ENCODE results near the gene NCAPG2. TPM values are rescaled to one million over a fixed set of nuclear protein-coding genes. Genes with fewer than 3 reads are reported as not detected.
A peak's percentile ranks its signal among the peaks of the same experiment; 100 is the strongest.

NCAPG2 gene
- total and polyA plus RNA-seq, 4 experiments from 2014 or later = 7.2 to 17.9 (median 13.9) TPM

DNA sequence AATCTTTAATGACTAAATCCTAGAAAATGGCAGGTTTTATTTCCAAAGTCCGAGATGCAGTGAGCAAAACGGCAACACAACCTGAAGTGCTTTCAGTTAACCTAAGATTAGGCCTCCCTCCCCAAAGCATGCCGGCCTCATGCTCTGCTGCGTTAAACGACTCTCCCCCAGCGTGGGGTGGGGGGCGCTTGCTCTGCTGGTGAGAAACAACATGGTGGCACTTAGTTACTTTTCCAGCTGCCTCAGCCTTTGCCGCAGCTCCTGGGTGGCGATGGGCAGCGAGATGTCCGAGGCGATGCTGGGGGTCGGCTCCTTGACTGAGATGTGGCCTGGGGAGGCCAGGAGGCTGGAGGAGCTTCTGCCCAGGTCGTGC lies 36.7 kb upstream of the NCAPG2 start:
- H3K9me3 Mint-ChIP-seq = peaks cover 0 to 5% (median 0%) of the 10 kb centered on the region in 8 donors
- ChIA-PET POLR2A (ENCODE audit: partially characterized antibody) (no interaction called here), CTCF (ENCODE audit: partially characterized antibody) (interaction anchor here (0.6 kb wide), 1 partner anchor 12 kb away, joined by 4 read pairs; no protein-coding TSS in a partner anchor)
- H3K4me3 Mint-ChIP-seq = no peak overlapping the region
- Histone ChIP-seq H3K36me3 (ENCODE audit: insufficient read depth, low read length) (peaks cover 72% of the 10 kb centered on the region), H3K9me3 (ENCODE audit: control insufficient read depth in 1 of 2, low read length in 2 of 2) (no peaks in the 10 kb centered on the region), H3K4me3 (ENCODE audit: low read length in 2 of 2) (no peak overlapping the region), H3K27me3 (ENCODE audit: insufficient read depth, low read length) (no peaks in the 10 kb centered on the region), H3K4me1 (ENCODE audit: insufficient read depth, low read length) (no peaks in the 10 kb centered on the region), H3K27ac (ENCODE audit: low read depth, low read length) (no peak overlapping the region)
- H3K27ac Mint-ChIP-seq = no peak overlapping the region
- H3K36me3 Mint-ChIP-seq = peaks cover 59 to 85% of the 10 kb centered on the region in 2 donors
- no peaks in the 10 kb centered on the region for H3K27me3 Mint-ChIP-seq
- no peaks in the 10 kb centered on the region for H3K4me1 Mint-ChIP-seq
- no peak for DNase-seq
- intact Hi-C loops (cut with micrococcal nuclease) = no loop called here

GRCh38 chr7:158740657-158741293 lies 36.2 kb upstream of the NCAPG2 start:
- CTCF ChIA-PET (ENCODE audit: partially characterized antibody) = interaction anchor here (1.8 kb wide), 1 partner anchor 235 kb away, joined by 5 read pairs; no protein-coding TSS in a partner anchor
- Mint-ChIP-seq H3K9me3 (peaks cover 0 to 5% (median 0%) of the 10 kb centered on the region in 8 donors), H3K4me1 (no peaks in the 10 kb centered on the region), H3K27me3 (no peaks in the 10 kb centered on the region), H3K36me3 (peaks cover 59 to 85% of the 10 kb centered on the region in 2 donors), H3K27ac (peak overlapping the region in 3 of 7 donors; percentile 5 to 62 (median 37)), H3K4me3 (no peak overlapping the region)
- intact Hi-C loops (cut with micrococcal nuclease) = no loop called here
- Histone ChIP-seq H3K27me3 (ENCODE audit: insufficient read depth, low read length) (no peaks in the 10 kb centered on the region), H3K36me3 (ENCODE audit: insufficient read depth, low read length) (peaks cover 72% of the 10 kb centered on the region), H3K9me3 (ENCODE audit: control insufficient read depth in 1 of 2, low read length in 2 of 2) (no peaks in the 10 kb centered on the region), H3K4me1 (ENCODE audit: insufficient read depth, low read length) (no peaks in the 10 kb centered on the region), H3K27ac (ENCODE audit: low read depth, low read length) (no peak overlapping the region), H3K4me3 (ENCODE audit: low read length in 2 of 2) (no peak overlapping the region)
- no peak for DNase-seq
- POLR2A ChIA-PET (ENCODE audit: partially characterized antibody) = no interaction called here

- H3K27ac Mint-ChIP-seq = peak overlapping the region in 4 of 7 donors; percentile 5 to 62 (median 40)
- H3K36me3 ChIP-seq (ENCODE audit: insufficient read depth, low read length) = peaks cover 76% of the 10 kb centered on the region
These were observed 35.5 kb upstream of the NCAPG2 start for GRCh38 chr7:158740013-158740656.

GRCh38 chr7:158738841-158739240 lies 34.2 kb upstream of the NCAPG2 start:
- H3K4me3 ChIP-seq (ENCODE audit: low read length in 2 of 2) = no peak overlapping the region
- Mint-ChIP-seq H3K36me3 (peaks cover 71 to 87% of the 10 kb centered on the region in 2 donors), H3K27ac (no peak overlapping the region), H3K4me3 (no peak overlapping the region), H3K27me3 (no peaks in the 10 kb centered on the region), H3K4me1 (peaks cover 0 to 3% (median 0%) of the 10 kb centered on the region in 4 donors), H3K9me3 (peaks cover 0 to 3% (median 0%) of the 10 kb centered on the region in 8 donors)
- intact Hi-C loops (cut with micrococcal nuclease) = no loop called here
- H3K4me1 ChIP-seq (ENCODE audit: insufficient read depth, low read length) = no peaks in the 10 kb centered on the region
- peaks cover 82% of the 10 kb centered on the region for H3K36me3 ChIP-seq (ENCODE audit: insufficient read depth, low read length)
- H3K27me3 ChIP-seq (ENCODE audit: insufficient read depth, low read length) = no peaks in the 10 kb centered on the region
- CTCF ChIA-PET (ENCODE audit: partially characterized antibody) = no interaction called here
- POLR2A ChIA-PET (ENCODE audit: partially characterized antibody) = no interaction called here
- no peak overlapping the region for H3K27ac ChIP-seq (ENCODE audit: low read depth, low read length)
- no peak for DNase-seq
- no peaks in the 10 kb centered on the region for H3K9me3 ChIP-seq (ENCODE audit: control insufficient read depth in 1 of 2, low read length in 2 of 2)

More at GRCh38 chr7:158740013-158740656, 35.5 kb upstream of the NCAPG2 start:
- H3K4me3 Mint-ChIP-seq = no peak overlapping the region
- no peaks in the 10 kb centered on the region for H3K4me1 Mint-ChIP-seq
- no peaks in the 10 kb centered on the region for H3K4me1 ChIP-seq (ENCODE audit: insufficient read depth, low read length)
- H3K27ac ChIP-seq (ENCODE audit: low read depth, low read length) = no peak overlapping the region
- H3K27me3 ChIP-seq (ENCODE audit: insufficient read depth, low read length) = no peaks in the 10 kb centered on the region
- ChIA-PET POLR2A (ENCODE audit: partially characterized antibody) (no interaction called here), CTCF (ENCODE audit: partially characterized antibody) (interaction anchor here (1.8 kb wide), 1 partner anchor 236 kb away, joined by 5 read pairs; no protein-coding TSS in a partner anchor)
- DNase-seq = no peak
- H3K9me3 Mint-ChIP-seq = peaks cover 0 to 3% (median 0%) of the 10 kb centered on the region in 8 donors
- intact Hi-C loops (cut with micrococcal nuclease) = no loop called here
- H3K36me3 Mint-ChIP-seq = peaks cover 60 to 85% of the 10 kb centered on the region in 2 donors
- H3K27me3 Mint-ChIP-seq = no peaks in the 10 kb centered on the region
- H3K9me3 ChIP-seq (ENCODE audit: control insufficient read depth in 1 of 2, low read length in 2 of 2) = no peaks in the 10 kb centered on the region
- no peak overlapping the region for H3K4me3 ChIP-seq (ENCODE audit: low read length in 2 of 2)

GRCh38 chr7:158737064-158737695 lies 32.6 kb upstream of the NCAPG2 start:
- intact Hi-C loops (cut with micrococcal nuclease) = no loop called here
- Mint-ChIP-seq H3K27ac (peak overlapping the region in 1 of 7 donors; percentile 19), H3K27me3 (no peaks in the 10 kb centered on the region), H3K9me3 (peaks cover 0 to 3% (median 0%) of the 10 kb centered on the region in 8 donors), H3K4me3 (no peak overlapping the region), H3K36me3 (peaks cover 60 to 81% of the 10 kb centered on the region in 2 donors), H3K4me1 (peaks cover 0 to 3% (median 0%) of the 10 kb centered on the region in 4 donors)
- Histone ChIP-seq H3K9me3 (ENCODE audit: control insufficient read depth in 1 of 2, low read length in 2 of 2) (no peaks in the 10 kb centered on the region), H3K4me1 (ENCODE audit: insufficient read depth, low read length) (no peaks in the 10 kb centered on the region), H3K36me3 (ENCODE audit: insufficient read depth, low read length) (peaks cover 81% of the 10 kb centered on the region), H3K4me3 (ENCODE audit: low read length in 2 of 2) (no peak overlapping the region), H3K27me3 (ENCODE audit: insufficient read depth, low read length) (no peaks in the 10 kb centered on the region), H3K27ac (ENCODE audit: low read depth, low read length) (no peak overlapping the region)
- ChIA-PET CTCF (ENCODE audit: partially characterized antibody) (no interaction called here), POLR2A (ENCODE audit: partially characterized antibody) (interaction anchor here (1.4 kb wide), 1 partner anchor 9 kb away, joined by 3 read pairs; no protein-coding TSS in a partner anchor)
- DNase-seq = no peak

DNA sequence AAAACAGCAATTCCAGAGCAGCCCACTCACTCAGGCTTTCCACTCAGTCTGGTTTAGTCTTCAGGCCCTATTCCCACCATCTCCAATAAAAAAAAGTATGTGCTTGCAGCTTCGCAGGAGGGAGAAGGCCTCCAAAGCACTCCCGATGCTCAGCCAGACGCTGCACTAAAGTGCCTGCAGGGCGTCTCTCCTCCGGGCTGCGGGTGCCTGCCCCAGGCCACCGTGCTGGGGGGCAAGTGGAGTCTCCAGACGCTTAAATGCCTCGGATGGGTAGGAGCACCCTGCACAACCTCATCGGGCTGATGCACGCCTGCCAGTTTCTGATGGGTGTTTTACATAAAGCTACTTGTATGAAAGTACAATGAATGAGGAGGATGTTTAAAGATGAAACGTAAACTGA lies 31.3 kb upstream of the NCAPG2 start:
- Mint-ChIP-seq H3K9me3 (peaks cover 0 to 3% (median 0%) of the 10 kb centered on the region in 8 donors), H3K4me1 (peaks cover 0 to 3% (median 0%) of the 10 kb centered on the region in 4 donors), H3K27ac (peak overlapping the region in 1 of 7 donors; percentile 46), H3K4me3 (no peak overlapping the region), H3K27me3 (no peaks in the 10 kb centered on the region), H3K36me3 (peaks cover 57 to 80% of the 10 kb centered on the region in 2 donors)
- CTCF ChIA-PET (ENCODE audit: partially characterized antibody) = no interaction called here
- intact Hi-C loops (cut with micrococcal nuclease) = no loop called here
- Histone ChIP-seq H3K4me1 (ENCODE audit: insufficient read depth, low read length) (no peaks in the 10 kb centered on the region), H3K27ac (ENCODE audit: low read depth, low read length) (no peak overlapping the region), H3K36me3 (ENCODE audit: insufficient read depth, low read length) (peaks cover 72% of the 10 kb centered on the region), H3K27me3 (ENCODE audit: insufficient read depth, low read length) (no peaks in the 10 kb centered on the region), H3K9me3 (ENCODE audit: control insufficient read depth in 1 of 2, low read length in 2 of 2) (no peaks in the 10 kb centered on the region), H3K4me3 (ENCODE audit: low read length in 2 of 2) (no peak overlapping the region)
- DNase-seq = no peak
- POLR2A ChIA-PET (ENCODE audit: partially characterized antibody) = no interaction called here

- H3K4me1 Mint-ChIP-seq = peaks cover 0 to 3% (median under 1%) of the 10 kb centered on the region in 4 donors
- H3K27ac Mint-ChIP-seq = peak overlapping the region in 5 of 7 donors; percentile 33 to 68 (median 55)
- intact Hi-C loops (cut with micrococcal nuclease) = no loop called here
- ChIA-PET CTCF (ENCODE audit: partially characterized antibody) (no interaction called here), POLR2A (ENCODE audit: partially characterized antibody) (no interaction called here)
- DNase-seq = no peak
- Histone ChIP-seq H3K27me3 (ENCODE audit: insufficient read depth, low read length) (no peaks in the 10 kb centered on the region), H3K9me3 (ENCODE audit: control insufficient read depth in 1 of 2, low read length in 2 of 2) (no peaks in the 10 kb centered on the region), H3K4me1 (ENCODE audit: insufficient read depth, low read length) (no peaks in the 10 kb centered on the region), H3K36me3 (ENCODE audit: insufficient read depth, low read length) (peaks cover 61% of the 10 kb centered on the region), H3K27ac (ENCODE audit: low read depth, low read length) (no peak overlapping the region), H3K4me3 (ENCODE audit: low read length in 2 of 2) (no peak overlapping the region)
- no peak overlapping the region for H3K4me3 Mint-ChIP-seq
- no peaks in the 10 kb centered on the region for H3K9me3 Mint-ChIP-seq
- no peaks in the 10 kb centered on the region for H3K27me3 Mint-ChIP-seq
- H3K36me3 Mint-ChIP-seq = peaks cover 55 to 79% of the 10 kb centered on the region in 2 donors
These were observed 30.3 kb upstream of the NCAPG2 start for GRCh38 chr7:158734861-158735260.

Data from CD4-positive, alpha-beta memory T cell (primary cell).